K562 (cell line): ENCODE results near the gene MFSD8. TPM values are rescaled to one million over a fixed set of nuclear protein-coding genes. Genes with fewer than 3 reads are reported as not detected.

Experiments used
- CEBPZ ChIP-seq: fragments of 150-350 bp; IDR thresholded peaks from 2 replicates; pipeline ENCODE4 v1.6.1; 2014; ENCODE audit warnings: low read depth, mild to moderate bottlenecking, low read length, borderline replicate concordance
- E2F5 ChIP-seq: sonication (generic); formaldehyde crosslinking; IDR thresholded peaks from 2 replicates; pipeline ENCODE4 v1.8.0; 2022; ENCODE audit warnings: mild to moderate bottlenecking, missing genetic modification reagents
- HSF4 ChIP-seq: fragments of 250-450 bp; sonication (Bioruptor Pico); IDR thresholded peaks from 2 replicates; pipeline ENCODE4 v2.1.2; 2022; ENCODE audit warnings: mild to moderate bottlenecking, moderate library complexity, borderline replicate concordance
- IFI16 ChIP-seq: fragments of 250-450 bp; sonication (Bioruptor Pico); IDR thresholded peaks from 2 replicates; pipeline ENCODE4 v2.1.2; 2022; ENCODE audit warnings: mild to moderate bottlenecking, inconsistent platforms
- ILF3 ChIP-seq: fragments of 450-650 bp; IDR thresholded peaks from 2 replicates; pipeline ENCODE4 v1.6.1; 2018; ENCODE audit warnings: antibody characterized with exemption, mild to moderate bottlenecking, moderate library complexity, borderline replicate concordance
- IRF2 ChIP-seq: sonication (generic); formaldehyde crosslinking; IDR thresholded peaks from 2 replicates; pipeline ENCODE4 v1.8.1; 2022; ENCODE audit warnings: mild to moderate bottlenecking, missing genetic modification reagents
- LCOR ChIP-seq: sonication (generic); formaldehyde crosslinking; IDR thresholded peaks from 2 replicates; pipeline ENCODE4 v1.8.0; 2022; ENCODE audit warnings: mild to moderate bottlenecking, missing genetic modification reagents
- SAFB ChIP-seq: fragments of 200-400 bp; formaldehyde crosslinking; IDR thresholded peaks from 2 replicates; pipeline ENCODE4 v1.6.1; 2017; ENCODE audit warnings: low read depth, low read length, borderline replicate concordance
- SMARCE1 ChIP-seq: fragments of 450-650 bp; IDR thresholded peaks from 2 replicates; pipeline ENCODE4 v1.7.1; 2016; ENCODE audit warnings: mild to moderate bottlenecking
- ZC3H4 ChIP-seq: sonication (generic); formaldehyde crosslinking; IDR thresholded peaks from 2 replicates; pipeline ENCODE4 v1.9.0; 2021; ENCODE audit warnings: missing genetic modification reagents, borderline replicate concordance
- ZNF12 ChIP-seq: sonication (generic); formaldehyde crosslinking; IDR thresholded peaks from 2 replicates; pipeline ENCODE4 v1.4.0; 2020; ENCODE audit warnings: mild to moderate bottlenecking, missing genetic modification reagents
- ZNF639 ChIP-seq, 2 experiments: fragments of 200-800 bp in 1 of 2; sonication (Bioruptor generic) in 1 of 2; sonication (generic) in 1 of 2; formaldehyde crosslinking in 1 of 2; IDR thresholded peaks in 1 of 2; conservative IDR thresholded peaks in 1 of 2; 2 replicates each; pipeline versions ENCODE4 v1.5.0 to v1.6.1; 2016 to 2020; ENCODE audit warnings: missing compliant biosample characterization in 1 of 2, missing genetic modification characterization in 1 of 2, missing genetic modification reagents in 1 of 2
- polyA plus RNA-seq, 8 experiments: library from polyadenylated mRNA; depleted of rRNA in 4 of 8; stranded (reverse) in 5 of 8; unstranded in 3 of 8; fragments of >200 nt; fragmentation: Nextera tagmentation in 2 of 8; fragmentation: Illumina TruSeq in 1 of 8; extraction: Ambion mirVana in 2 of 8; extraction: Trizol in 1 of 8; gene quantifications; 2 replicates each; pipeline versions ENCODE4 v1.2.1 to v1.2.3, GENCODE V29; 2011 to 2014; ENCODE audit warnings: inconsistent platforms in 1 of 8, missing spikeins in 1 of 8
- total RNA-seq, 7 experiments: library from RNA; depleted of rRNA in 6 of 7; stranded (reverse); fragments of >200 nt in 6 of 7; fragmentation: Illumina TruSeq in 2 of 7; extraction: Trizol in 2 of 7; gene quantifications; 2 replicates each; pipeline versions ENCODE4 v1.2.1 to v1.2.3, GENCODE V29; 2011 to 2021; ENCODE audit warnings: low replicate concordance in 1 of 7

Gene MFSD8
- total and polyA plus RNA-seq, 9 of the 15 experiments (the other 6 are each of a cell fraction or from before 2014, with no cell fraction given), result 7.0 to 27.2 (median 18.7) TPM

- TF ChIP-seq CEBPZ (no peak), E2F5 (CRISPR knock-in tag) (peak; percentile 67; the same call in 1 of the 2 replicates), LCOR (peak; percentile 93), ZNF639 (CRISPR knock-in tag; conservative IDR thresholded peaks at IDR 0.05 in 1 of 2, IDR thresholded peaks at IDR 0.05 in 1 of 2) (peak in 1 of 2 experiments; percentile 85; a peak in 2 of 4 replicates), IFI16 (CRISPR knock-in tag) (no peak), SAFB (peak; percentile 36; the same call in 1 of the 2 replicates), ILF3 (no peak), ZNF12 (CRISPR knock-in tag) (peak; percentile 75; the same call in 1 of the 2 replicates), SMARCE1 (peak; percentile 28; the same call in 1 of the 2 replicates), HSF4 (no peak), IRF2 (no peak), ZC3H4 (CRISPR knock-in tag) (peak; percentile 55; the same call in 1 of the 2 replicates)
Observed at GRCh38 chr4:127965062-127965802, at the start of gene MFSD8, which contains the start of gene ABHD18 (continued).
